COLO829 (cell line): ENCODE data around the gene GPR137B.

Experiments used
- DNase-seq: peaks from one replicate; pipeline ENCODE4 v3.0.0; 2012; ENCODE audit warnings: low spot score

Gene GPR137B

DNA sequence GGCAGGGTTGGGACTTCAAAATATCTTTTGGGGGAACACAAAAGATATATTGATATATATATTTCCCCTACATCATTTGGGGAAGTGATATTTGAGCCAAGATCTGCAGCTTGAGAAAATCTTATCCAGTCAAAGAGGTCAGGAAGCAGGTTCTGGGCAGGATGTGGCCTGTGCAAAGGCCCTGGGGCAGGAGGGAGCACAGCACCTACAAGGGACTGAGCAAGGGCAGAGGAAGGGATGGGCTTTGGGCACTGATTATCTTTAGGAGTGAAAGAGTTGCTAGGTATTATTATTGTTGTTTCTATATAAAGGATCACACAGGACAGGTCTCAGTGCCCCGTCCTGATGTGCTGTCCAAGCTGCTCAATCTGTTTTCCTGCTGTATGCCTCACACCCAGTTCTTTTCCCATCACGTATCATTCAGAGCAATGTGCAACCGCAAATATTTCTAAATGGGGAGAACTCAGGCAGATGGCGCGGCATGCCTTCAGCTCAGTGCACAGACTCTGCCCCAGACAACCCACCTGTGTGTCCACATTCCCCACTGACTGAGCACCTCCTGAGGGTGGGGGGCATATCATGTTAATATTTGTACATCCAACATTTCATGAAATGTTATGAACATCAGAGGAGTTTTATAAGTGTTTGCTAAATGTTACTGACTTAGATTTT lies 28.1 kb upstream of the GPR137B start:
- DNase-seq = no peak

DNA sequence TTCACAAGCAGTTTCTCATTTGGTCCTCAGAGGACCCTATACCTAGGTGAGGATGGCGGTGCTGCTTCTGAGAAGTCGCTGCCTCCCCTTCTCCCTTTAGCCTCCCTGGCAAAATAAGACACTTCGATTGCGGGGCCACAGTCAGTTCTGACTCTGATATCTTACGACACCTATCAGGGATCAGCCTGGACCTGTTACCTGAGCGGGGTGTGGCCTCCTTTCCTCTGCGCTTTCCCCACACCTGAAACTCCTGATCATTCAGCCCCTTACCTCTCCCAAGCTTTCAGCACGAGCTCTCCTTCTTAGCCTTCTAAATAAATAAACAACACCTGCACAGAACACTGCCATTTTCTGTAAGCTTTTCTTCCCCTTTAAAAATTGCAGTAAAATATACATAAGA lies 24.6 kb upstream of the GPR137B start:
- no peak for DNase-seq

DNA sequence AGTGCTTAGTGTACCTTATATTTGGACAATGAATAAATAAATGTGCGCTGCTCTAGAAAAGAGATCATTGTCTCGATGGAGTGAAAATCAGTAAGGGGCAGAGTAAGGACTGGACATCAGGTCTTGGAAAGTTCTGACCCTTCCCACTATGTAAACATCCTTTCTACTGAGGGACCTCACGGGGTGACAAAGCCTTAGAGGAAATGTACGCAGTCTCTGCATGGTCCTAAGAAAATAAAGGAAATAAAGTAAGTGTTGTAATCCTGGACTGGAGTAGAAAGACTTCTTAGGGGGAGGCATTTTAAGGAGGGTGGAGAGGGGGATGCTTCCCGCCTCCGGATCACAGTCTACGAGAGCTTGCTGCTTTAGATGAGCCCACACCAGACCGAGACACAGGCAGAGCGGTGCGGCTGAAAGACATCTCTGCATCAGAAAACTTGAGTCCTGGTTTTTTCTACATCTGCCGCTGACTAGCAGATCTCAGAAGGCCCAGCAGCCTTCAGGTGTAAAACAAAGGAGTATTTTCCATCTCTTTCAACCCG lies 22.3 kb upstream of the GPR137B start:
- DNase-seq = no peak

DNA sequence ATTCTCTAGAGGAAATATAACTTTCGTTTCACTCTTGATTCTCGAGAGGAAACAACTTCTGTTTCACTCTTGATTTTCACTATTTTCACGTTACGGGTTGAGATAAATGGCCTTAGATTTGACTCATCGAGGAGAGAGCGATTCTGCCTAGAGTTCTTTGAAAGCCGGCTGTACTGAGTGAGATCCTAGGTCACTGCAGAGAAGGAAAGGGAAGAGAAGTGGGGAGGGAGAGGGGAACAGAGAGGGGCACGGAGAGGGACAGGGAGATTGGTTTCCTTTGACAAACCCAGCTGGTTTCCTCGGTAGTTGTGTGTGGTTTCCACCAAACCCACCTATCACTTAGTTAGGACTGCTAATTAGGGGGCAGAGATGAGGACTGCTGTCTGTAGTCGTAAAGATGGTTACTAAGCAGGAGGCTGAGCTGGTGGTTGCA lies 21.6 kb upstream of the GPR137B start:
- DNase-seq = no peak

DNA sequence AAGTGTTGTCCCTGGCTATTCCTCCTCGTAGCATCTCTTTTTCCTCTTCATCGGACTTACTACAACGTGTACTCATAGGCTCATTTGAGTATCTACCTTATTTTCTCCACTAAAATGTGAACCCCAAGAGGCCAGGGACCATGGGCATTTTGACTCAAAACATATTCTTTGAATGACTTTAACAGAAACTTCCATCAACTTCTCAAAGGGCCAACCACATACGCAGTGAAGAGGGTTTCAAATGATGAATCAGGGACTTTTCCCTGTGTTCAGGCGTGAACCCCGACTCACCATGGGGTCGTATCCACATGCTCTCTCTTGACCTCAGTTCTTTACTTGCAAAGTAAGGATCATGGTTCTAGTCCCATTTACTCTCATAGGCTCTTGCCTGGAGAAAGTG lies 20.2 kb upstream of the GPR137B start:
- DNase-seq = no peak

DNA sequence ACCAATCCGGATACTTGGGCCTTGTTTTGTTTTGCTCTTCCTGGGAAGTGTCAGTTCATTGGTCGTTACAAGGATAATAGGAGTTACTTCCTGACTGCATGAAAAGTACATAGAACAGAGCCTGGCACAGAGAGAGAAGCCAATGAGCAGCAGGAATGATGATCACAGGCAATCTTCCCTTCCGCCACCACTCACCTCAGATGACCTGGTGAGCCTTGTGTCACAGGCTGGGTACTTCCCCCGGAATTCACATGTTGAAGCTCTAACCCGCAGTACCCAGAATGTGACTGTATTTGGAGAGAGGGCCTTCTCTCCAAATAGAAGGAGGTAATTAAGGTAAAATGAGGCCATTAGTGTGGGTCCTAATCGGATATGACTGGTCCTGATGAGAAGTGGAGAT lies 18.8 kb upstream of the GPR137B start:
- no peak for DNase-seq

DNA sequence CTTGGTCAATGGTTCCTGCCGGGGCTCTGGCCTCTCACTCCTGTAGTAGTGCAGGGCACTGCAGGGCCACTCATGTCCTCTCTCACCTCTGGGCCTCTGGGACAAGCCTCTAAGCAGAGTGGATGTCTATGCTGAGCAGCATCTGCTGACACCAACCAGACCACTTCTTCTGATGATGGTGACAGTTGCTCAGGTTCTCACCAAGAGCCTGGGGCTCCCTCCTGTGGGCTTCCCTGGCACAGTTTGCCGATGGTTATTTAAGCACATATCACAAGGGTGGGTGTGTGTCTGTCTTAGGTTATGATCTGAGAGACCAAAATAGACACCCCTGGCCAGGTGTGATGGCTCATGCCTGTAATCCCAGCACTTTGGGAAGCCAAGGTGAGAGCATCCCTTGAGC lies 17.4 kb upstream of the GPR137B start:
- DNase-seq = no peak

DNA sequence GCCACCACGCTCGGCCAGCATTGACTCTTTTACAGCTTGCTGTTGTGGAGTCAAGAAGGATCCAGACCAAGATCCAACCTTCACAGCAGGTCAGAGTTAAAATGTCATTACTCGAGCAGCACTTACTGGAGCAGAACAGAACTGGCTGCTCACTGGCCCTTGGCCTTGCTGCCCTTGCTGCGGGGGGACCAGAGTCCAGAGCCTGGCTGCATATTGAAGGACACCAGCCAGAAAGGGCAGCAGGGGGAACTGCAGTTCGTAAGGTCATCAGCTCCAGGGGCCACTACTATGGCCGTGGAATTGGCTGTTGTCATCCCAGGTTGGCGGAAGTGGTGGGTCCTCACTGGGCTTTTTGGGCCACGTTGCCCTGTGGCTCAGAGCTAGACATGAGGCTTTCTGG lies 15.3 kb upstream of the GPR137B start:
- DNase-seq = no peak

DNA sequence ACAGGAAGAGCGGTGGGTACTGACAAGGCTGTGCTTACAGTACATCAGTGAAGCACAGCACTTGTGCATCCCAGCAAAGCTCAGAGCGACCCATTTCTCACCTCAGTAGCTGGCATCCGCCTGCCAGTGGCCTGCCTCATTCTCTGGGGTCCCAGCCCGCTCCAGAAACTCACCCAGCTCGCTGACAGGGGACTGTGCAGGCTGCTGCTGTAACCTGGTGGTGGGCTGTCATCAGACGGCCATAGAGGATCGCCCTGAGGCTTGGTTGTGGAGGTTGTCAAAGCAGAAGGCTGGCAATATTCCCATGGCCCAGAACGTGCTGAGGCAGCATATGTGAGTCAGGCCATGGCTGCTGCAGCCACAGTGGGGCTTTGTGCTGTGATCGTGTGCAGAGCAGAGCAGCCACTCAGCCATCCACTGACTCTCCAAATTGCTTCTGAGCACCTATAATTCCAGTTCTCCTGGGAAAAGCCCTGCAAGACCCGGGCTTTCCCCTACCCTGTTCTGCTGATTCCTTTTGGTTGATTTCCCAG lies 13.6 kb upstream of the GPR137B start:
- peak; percentile 96 for DNase-seq

DNA sequence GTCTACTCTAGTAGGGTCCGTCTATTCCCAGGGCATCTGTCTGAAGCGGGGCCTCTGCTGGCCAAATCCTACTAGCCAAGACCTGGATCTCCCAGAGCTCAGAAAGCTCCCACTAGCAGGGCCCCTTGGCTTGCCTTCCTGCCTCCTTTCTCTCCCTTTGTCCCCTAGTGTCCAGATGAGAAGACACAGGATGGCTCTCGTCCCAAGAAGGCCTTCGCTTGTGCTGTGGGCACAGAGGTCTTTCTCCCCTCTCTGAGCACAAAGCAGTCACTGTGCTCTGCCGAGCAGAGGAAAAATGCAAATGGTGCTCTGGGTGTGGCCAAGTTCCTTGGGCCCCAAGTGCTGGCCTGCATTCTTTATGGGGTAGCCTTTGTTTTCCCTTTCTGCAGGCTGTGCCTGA lies 13.0 kb upstream of the GPR137B start:
- DNase-seq = peak; percentile 97

DNA sequence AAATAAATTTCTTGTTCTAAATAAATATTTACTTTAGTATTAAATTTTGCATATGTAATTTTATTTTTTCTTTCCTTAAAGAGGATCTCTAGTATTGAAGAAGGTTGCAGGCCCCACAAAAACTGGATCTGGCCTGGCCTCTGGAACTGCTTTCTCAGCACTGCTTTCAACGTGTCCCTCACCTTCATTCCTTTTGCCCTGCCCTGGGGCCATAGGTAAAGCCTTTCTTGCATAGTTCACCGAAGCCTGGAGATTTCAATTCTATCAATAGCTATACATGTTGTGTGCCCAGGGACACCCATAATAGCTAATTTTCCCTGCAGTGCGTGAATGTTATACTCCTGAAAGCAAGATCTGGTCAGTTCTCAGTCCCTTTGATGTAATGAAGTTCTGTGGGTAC lies 12.0 kb upstream of the GPR137B start:
- no peak for DNase-seq

DNA sequence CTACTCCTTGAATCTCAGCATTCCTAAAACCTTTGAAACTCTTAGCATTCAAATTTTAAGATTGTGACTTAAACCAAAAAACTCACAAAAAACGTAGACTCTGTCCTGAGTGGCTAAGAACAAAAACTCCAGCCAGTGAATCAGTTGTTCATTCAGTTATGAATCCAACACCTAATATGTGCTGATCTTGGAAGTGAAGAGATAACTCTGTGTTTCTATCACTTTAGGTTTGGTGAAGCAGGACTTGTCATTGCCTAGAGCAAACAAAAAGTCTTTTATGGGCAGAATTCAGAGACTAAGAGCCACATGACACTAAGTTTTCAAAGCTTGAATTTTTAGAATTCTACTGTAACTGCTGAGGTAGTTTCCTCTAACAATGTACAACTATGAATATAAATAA lies 10.4 kb upstream of the GPR137B start:
- DNase-seq = peak; percentile 84

DNA sequence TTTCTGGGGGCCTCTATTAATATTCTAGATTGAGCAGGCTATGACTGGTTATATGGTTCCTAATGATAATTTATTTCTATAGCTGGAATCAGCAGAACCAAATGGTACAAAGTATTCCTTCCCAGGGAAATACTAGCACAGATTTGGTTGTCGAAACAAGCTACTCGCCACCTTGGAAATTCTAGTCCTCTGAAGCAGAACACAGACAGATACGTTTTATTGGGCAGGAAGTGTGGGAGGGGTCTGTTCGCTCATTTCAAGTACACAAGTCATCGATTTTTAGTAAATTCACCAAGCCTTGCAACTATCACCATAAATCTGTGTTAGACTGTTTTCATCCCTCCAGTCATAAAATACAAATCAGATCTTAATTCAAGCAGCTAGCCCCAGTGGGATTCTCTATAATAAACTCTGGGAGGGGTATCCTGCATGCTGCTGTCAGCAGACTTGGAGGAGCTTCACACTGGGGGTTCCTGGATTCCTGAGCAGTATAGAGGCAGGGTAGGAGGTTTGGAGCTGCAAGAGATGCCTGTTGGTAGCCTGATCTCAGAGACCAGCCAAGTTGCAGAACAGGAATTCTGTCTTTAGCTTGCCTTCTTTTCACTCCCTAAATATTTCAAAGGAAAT lies 9.8 kb upstream of the GPR137B start:
- DNase-seq = no peak

DNA sequence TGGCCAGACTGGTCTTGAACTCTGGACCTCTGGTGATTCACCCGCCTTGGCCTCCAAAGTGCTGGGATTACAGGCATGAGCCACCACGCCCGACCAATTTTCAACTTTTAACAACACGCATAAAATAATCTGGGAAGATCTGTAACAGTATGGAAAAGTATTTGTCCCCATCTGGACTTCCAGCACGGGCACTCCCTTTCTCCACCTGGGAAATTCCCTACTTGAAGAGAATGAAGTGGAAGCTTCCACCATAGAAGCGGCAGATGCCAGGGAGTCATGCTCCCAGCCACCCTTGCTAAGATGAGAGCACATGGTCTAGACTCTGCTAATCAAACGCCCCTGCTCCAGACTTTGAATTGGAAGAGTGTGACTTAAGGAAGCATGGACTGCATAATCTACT lies 9.0 kb upstream of the GPR137B start:
- DNase-seq = no peak

DNA sequence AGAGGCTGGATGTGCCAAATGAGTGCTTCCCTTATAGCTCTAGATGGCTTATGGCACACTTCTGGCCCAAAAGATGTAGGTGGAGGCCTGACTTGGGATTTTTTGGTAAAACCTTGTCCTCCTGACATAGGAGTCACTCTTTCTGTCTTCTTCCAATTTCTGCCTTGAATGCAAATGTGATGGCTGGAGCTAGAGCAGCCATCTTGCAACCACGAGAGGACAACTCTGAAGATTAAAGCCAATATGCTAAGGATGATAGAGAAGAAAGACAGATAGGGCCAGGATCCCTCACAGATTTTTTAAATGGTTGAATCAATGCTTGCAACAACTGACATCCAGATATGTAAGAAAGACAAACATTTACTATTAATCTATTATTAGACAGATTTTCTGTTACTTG lies 8.5 kb upstream of the GPR137B start:
- DNase-seq = no peak

DNA sequence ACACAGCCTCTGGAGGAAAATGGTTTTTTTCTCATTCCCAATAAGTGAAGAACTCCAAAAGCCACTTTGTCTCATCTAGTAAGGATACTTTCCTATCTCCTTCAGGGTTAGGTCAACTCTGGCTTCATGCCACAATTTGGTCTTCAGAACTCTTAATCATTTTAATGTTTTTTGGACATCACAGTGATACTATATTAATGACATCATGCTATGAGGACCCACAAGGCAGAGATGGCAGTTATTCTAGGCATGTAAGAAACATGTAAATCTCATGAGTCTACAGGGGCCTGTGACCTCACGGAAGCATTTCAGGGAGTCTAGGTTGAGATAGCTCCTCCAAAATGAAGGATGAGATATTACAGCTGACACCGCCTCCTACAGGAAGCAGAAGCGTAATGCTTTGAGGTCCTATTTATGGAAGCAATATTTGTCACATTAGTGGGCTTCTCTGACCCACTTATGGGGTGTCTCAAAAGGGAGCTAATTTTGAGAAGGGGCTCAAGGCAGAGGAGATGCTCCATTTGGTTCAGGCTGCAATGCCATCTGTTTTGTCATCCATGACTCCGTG lies 5.0 kb upstream of the GPR137B start:
- DNase-seq = no peak

DNA sequence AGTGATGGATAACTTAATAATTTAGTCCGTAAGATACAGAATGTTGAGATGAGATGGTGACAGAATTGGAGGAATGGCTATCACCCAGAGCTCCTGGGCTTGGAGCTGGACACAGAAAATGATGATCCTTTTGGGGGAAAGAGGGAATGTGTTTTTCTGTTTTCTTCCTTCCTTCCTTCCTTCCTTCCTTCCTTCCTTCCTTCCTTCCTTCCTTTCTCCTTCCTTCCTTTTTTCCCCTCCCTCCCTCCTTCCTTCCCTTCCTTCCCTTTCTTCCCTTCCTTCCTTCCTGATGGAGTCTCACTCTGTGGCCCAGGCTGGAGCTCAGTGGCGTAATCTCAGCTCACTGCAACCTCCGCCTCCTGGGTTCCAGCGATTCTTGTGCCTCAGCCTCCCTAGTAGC lies 2.8 kb upstream of the GPR137B start:
- no peak for DNase-seq

DNA sequence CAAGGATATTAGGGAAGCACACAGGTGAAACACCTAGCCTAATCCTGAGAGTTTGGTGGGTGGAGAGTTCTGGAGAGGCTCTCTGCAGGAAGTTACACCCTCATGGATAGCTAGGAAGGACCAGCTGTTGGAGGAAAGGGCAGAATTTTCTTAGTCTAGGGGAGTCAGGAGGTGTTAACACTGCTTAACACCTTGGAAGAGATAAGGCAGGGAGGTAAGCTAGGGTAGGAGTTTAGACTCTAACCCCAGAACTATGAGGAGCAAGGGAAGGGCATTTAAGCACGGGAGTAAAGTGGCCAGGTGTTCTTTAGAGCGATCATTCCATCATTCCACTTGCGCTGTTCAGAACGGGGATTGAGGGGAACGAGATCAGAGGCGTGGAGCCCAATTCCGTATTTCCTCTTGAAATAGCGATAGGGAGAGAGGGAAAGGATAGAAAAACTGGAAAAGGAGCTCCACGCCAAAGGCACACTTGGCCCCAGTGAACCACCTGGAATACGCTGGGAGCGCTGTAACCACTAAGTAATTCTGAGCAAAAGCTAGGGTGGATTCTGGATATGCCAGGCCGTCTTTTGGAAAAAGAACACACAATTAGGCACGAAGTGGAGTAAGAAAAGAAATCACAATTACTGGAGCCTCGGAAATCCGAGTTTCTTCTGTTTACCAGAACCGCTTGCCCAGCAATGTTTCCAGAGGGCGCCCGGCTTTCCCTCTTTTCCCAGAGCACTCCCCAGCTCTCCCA lies 1.5 kb upstream of the GPR137B start:
- DNase-seq = no peak

DNA sequence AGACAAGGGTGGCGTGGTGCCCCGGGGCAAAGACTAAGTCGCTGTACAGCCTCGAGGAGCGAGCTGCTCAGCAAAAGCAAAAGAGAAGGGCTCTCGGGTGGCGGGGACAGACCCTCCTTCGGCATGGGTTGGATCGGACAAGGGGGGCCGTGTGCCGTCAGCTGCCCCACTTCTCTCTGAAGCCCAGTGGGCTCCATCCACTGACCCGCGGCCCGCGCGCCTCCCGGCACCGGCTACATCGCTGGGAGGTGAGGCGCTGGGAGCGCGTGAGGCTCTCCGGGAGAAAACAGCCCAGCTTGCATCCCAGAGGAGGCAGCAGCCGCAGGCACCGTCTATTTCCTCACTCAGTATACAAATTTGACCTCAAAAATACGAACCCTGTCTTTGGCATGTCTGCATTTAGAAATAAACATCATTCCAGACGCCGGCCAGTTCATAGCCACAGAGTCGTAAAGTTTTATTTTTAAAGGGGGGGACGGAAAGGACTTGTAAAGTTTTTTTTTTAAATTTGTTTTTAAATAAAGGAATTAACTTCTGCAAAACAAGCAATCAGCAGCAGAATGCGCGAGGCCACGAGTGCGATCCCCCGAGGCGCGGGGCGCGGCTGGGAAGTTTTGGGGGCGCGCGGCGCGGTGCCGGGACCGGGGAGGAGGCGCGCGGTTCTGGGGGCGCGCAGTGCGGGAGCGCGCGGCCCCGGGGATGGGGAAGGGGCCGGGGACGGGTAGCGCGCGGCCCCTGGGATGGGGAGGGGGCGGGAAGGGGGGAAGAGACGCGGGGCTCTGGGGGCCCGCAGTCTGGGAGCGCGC lies 689 bp upstream of the GPR137B start:
- no peak for DNase-seq

DNA sequence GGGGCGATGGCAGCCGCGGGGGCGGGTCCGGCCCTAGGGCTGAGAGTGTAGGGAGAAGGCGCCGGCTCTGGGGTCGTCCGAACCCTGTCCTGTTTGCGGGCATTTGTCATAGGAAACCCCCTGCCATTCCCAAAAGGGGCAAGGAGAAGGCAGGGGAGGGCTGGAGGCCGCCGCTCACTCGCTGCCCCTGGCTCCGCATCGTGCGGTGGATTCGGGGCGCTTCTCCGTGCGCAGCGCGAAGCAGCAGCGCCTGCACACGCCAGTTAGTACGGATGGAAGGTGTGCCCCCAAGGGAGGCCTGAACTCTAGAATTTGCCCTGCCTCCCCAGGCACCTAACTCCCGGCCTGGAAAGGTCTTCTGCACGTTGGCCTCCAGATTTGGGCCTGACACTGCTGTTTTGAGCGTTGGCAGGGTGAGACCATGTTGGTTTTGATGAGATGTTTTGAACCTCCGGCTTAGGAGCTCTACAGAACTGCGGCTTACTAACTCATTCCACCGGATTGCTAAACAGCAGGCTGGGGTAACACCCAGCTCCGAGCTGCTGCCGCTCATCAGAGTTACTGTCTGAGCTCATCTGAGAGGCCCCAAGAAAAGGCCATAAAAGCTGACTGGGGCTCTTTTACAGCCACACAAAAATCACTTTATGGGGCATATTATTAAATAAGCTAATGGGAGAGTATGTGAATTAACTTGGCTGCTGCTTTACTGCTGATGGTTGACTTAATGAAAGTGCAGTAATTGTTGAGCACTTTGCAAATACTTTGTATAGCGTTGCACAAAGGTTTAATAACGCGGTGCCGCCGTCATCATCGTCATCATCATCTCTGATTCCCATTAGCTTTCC lies 987 bp downstream of the GPR137B start:
- no peak for DNase-seq

DNA sequence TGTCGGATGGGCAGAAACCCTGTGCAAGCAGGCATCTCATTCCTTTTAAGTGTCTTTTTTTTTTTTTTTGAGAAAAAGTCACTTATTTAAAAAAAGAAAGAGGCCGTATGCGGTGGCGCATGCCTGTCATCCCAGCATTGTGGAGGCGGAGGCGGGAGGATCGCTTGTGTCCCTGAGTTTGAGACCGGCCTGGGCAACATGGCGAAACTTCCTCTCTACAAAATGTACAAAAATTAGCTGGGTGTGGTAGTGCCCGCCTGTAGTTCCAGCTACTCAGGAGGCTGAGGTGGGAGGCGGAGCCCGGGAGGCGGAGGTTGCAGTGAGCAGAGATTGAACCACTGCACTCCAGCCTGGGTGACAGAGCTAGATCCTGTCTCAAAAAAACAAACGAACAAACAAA lies 1.7 kb downstream of the GPR137B start:
- no peak for DNase-seq
